ENCODE measurements around the gene MMGT1.

DNA sequence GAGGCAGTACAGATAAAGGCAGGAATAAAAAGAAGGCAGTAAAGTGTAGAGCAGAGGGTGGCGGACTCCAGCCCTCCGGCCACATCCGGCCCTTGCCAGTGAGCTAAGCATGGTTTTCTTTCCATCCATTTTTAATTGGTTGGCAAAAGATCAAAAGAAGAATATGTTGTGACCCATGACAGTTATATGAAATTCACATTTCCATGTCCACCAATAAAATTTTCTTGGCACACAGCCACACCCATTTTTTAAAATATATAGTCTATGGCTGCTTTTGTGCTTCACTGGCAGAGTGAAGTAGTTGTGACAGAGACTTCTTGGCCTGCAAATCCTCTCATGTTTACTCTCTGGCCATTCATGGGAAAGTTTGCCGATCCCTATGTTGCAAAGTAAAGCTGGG is 41.2 kb upstream of the MMGT1 start:
- TF ChIP-seq RAD21 (IDR thresholded peaks at IDR 0.05; ENCODE audit: low read depth) (no peak), FOXM1 (IDR thresholded peaks at IDR 0.05; ENCODE audit: borderline replicate concordance, low read depth) (no peak), EP300 (IDR thresholded peaks at IDR 0.05; ENCODE audit: borderline replicate concordance) (no peak), TEAD4 (IDR thresholded peaks at IDR 0.05) (no peak), NFIC (IDR thresholded peaks at IDR 0.05) (no peak), CREB1 (IDR thresholded peaks at IDR 0.05; ENCODE audit: low read depth) (no peak), EGR1 (IDR thresholded peaks at IDR 0.05) (no peak), TCF12 (IDR thresholded peaks at IDR 0.05; ENCODE audit: low read depth) (no peak), TAF1 (IDR thresholded peaks at IDR 0.05; ENCODE audit: low read depth) (no peak), YY1 (IDR thresholded peaks at IDR 0.05; ENCODE audit: low read depth) (no peak)
- TF ChIP-seq, protein P1, sequence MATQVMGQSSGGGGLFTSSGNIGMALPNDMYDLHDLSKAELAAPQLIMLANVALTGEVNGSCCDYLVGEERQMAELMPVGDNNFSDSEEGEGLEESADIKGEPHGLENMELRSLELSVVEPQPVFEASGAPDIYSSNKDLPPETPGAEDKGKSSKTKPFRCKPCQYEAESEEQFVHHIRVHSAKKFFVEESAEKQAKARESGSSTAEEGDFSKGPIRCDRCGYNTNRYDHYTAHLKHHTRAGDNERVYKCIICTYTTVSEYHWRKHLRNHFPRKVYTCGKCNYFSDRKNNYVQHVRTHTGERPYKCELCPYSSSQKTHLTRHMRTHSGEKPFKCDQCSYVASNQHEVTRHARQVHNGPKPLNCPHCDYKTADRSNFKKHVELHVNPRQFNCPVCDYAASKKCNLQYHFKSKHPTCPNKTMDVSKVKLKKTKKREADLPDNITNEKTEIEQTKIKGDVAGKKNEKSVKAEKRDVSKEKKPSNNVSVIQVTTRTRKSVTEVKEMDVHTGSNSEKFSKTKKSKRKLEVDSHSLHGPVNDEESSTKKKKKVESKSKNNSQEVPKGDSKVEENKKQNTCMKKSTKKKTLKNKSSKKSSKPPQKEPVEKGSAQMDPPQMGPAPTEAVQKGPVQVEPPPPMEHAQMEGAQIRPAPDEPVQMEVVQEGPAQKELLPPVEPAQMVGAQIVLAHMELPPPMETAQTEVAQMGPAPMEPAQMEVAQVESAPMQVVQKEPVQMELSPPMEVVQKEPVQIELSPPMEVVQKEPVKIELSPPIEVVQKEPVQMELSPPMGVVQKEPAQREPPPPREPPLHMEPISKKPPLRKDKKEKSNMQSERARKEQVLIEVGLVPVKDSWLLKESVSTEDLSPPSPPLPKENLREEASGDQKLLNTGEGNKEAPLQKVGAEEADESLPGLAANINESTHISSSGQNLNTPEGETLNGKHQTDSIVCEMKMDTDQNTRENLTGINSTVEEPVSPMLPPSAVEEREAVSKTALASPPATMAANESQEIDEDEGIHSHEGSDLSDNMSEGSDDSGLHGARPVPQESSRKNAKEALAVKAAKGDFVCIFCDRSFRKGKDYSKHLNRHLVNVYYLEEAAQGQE (IDR thresholded peaks at IDR 0.05; ENCODE audit: low read depth): no peak
- TF ChIP-seq, protein P2, sequence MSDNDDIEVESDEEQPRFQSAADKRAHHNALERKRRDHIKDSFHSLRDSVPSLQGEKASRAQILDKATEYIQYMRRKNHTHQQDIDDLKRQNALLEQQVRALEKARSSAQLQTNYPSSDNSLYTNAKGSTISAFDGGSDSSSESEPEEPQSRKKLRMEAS (IDR thresholded peaks at IDR 0.05): no peak

Measured in Ishikawa (cell line).